NCI-H2171 treated with DMSO at 0.1 percent for 48 hours (cell line): ENCODE results near the gene ZC3H7A.
"Not testable (repeated sequence)": the region's sequence is repeated elsewhere in the genome, so short reads cannot be mapped to it uniquely, and the experiment has no call there.

Experiments used
- DNase-seq: peaks from one replicate; lab custom pipeline; 2025; lab: John Stamatoyannopoulos, UW

The ZC3H7A gene

GRCh38 chr16:11799509-11800381 is 2.7 kb upstream of the ZC3H7A start:
- no peak for DNase-seq

GRCh38 chr16:11799017-11799381 is 1.9 kb upstream of the ZC3H7A start:
- no peak for DNase-seq

- peak; percentile 36 for DNase-seq
Measured at GRCh38 chr16:11797957-11798299, 870 bp upstream of the ZC3H7A start.

GRCh38 chr16:11796227-11797165 is 562 bp downstream of the ZC3H7A start:
- DNase-seq: no peak

- no peak for DNase-seq
Measured at GRCh38 chr16:11795887-11796226, 1.2 kb downstream of the ZC3H7A start.

GRCh38 chr16:11794996-11795886 is 1.8 kb downstream of the ZC3H7A start:
- DNase-seq: no peak

- DNase-seq: no peak
Measured at GRCh38 chr16:11794447-11794846, 2.6 kb downstream of the ZC3H7A start.

GRCh38 chr16:11793840-11794239 is 3.2 kb downstream of the ZC3H7A start:
- peak; percentile 73 for DNase-seq

GRCh38 chr16:11792410-11793241 is 4.4 kb downstream of the ZC3H7A start:
- DNase-seq: peak; percentile 99

- peak; percentile 25 for DNase-seq
Measured at GRCh38 chr16:11791144-11791828, 5.8 kb downstream of the ZC3H7A start.

- DNase-seq: no peak
Measured at GRCh38 chr16:11788914-11789313, 8.1 kb downstream of the ZC3H7A start.

GRCh38 chr16:11784980-11785599 is 12.0 kb downstream of the ZC3H7A start:
- not testable (repeated sequence) for DNase-seq

- not testable (repeated sequence) for DNase-seq
Measured at GRCh38 chr16:11784381-11784780, 12.7 kb downstream of the ZC3H7A start.

GRCh38 chr16:11784038-11784369 is 13.1 kb downstream of the ZC3H7A start:
- no peak for DNase-seq

GRCh38 chr16:11783319-11784037 is 13.6 kb downstream of the ZC3H7A start:
- DNase-seq: peak; percentile 41

- peak; percentile 96 for DNase-seq
Measured at GRCh38 chr16:11781773-11782172, 15.3 kb downstream of the ZC3H7A start.

- DNase-seq: peak; percentile 93
Measured at GRCh38 chr16:11780991-11781680, 15.9 kb downstream of the ZC3H7A start.

GRCh38 chr16:11779074-11779473 is 18.0 kb downstream of the ZC3H7A start:
- DNase-seq: no peak

GRCh38 chr16:11774065-11774626 is 22.9 kb downstream of the ZC3H7A start:
- DNase-seq: no peak
